ENCODE data around the gene MAZ.

DNA sequence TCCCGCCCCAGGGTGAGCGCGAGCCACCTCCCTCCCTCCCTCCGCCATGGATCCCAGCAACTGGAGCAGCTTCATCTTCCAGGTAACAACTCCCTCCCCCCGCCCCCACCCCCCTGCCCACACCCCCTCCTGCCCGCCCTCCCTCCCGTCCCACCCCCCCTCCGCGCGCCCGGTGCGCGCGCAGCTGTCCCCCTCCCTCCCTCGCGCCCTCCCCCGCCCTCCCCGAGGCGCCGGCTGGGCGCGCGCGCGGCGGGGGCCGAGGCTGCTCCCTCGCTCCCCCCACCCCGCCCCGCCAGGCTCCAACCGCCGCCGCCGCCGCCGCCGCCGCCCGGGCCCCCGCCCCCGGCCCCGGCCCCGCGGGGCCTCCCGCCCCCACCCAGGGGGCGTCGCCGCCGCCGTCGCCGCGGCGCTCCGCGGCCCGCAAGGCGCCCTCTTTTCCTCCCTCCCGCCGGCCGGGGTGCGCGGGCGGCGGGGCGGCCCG is at the start of gene MAZ:
- TF ChIP-seq TAF1 (IDR thresholded peaks at IDR 0.05; ENCODE audit: low read depth) (0 out of 2 replicates have a peak, but pooled peaks have one; percentile 2), CREB1 (IDR thresholded peaks at IDR 0.05; ENCODE audit: low read depth) (no peak), TCF12 (IDR thresholded peaks at IDR 0.05; ENCODE audit: low read depth) (no peak), REST (IDR thresholded peaks at IDR 0.05; ENCODE audit: low read depth) (no peak), NFIC (IDR thresholded peaks at IDR 0.05) (no peak), CEBPB (IDR thresholded peaks at IDR 0.05) (no peak), EGR1 (IDR thresholded peaks at IDR 0.05) (no peak), ZBTB7A (IDR thresholded peaks at IDR 0.05; ENCODE audit: low read depth) (no peak), FOXM1 (IDR thresholded peaks at IDR 0.05; ENCODE audit: borderline replicate concordance, low read depth) (no peak)
- TF ChIP-seq, protein P1, sequence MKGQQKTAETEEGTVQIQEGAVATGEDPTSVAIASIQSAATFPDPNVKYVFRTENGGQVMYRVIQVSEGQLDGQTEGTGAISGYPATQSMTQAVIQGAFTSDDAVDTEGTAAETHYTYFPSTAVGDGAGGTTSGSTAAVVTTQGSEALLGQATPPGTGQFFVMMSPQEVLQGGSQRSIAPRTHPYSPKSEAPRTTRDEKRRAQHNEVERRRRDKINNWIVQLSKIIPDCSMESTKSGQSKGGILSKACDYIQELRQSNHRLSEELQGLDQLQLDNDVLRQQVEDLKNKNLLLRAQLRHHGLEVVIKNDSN (IDR thresholded peaks at IDR 0.05) = no peak

Data from Ishikawa (cell line).